ENCODE results near the gene CUX1. TPM values are rescaled to one million over a fixed set of nuclear protein-coding genes. Genes with fewer than 3 reads are reported as not detected.
"Not testable (repeated sequence)": the region's sequence is repeated elsewhere in the genome, so short reads cannot be mapped to it uniquely, and the experiment has no call there.

CUX1 gene
- total RNA-seq, 2 experiments from 2014 or later, result 35.6 to 38.0 TPM

- DNase-seq, result no peak
- Mint-ChIP-seq H3K9me3 (no peaks in the 10 kb centered on the region), H3K27me3 (peaks cover 11% of the 10 kb centered on the region), H3K4me1 (ENCODE audit: low read depth) (no peaks in the 10 kb centered on the region), H3K4me3 (no peak overlapping the region), H3K27ac (no peak overlapping the region), H3K36me3 (ENCODE audit: low read depth) (no peaks in the 10 kb centered on the region)
- no peak overlapping the region for H3K4me3 ChIP-seq (ENCODE audit: low read length)
- H3K9me3 ChIP-seq (ENCODE audit: control insufficient read depth in 1 of 2, insufficient read depth in 1 of 2, low read length in 2 of 2), result no peaks in the 10 kb centered on the region
- H3K27me3 ChIP-seq (ENCODE audit: control insufficient read depth in 1 of 2, insufficient read depth in 2 of 2, low read length in 2 of 2), result no peaks in the 10 kb centered on the region
- no peaks in the 10 kb centered on the region for H3K36me3 ChIP-seq (ENCODE audit: insufficient read depth, low read length)
- H3K4me1 ChIP-seq (ENCODE audit: insufficient read depth, low read length), result peaks cover 12% of the 10 kb centered on the region
- no peak for TF ChIP-seq CTCF (IDR thresholded peaks at IDR 0.05)
- ATAC-seq (ENCODE audit: poor library complexity), result no peak
- H3K27ac ChIP-seq (ENCODE audit: low read depth in 1 of 2, low read length in 2 of 2), result no peak overlapping the region
- ChIA-PET CTCF (no interaction called here), POLR2A (no interaction called here)
- intact Hi-C loops (cut with DNase I, micrococcal nuclease), result no loop called here
Observed at GRCh38 chr7:102300643-102301221, 483.3 kb downstream of the CUX1 start.

DNA sequence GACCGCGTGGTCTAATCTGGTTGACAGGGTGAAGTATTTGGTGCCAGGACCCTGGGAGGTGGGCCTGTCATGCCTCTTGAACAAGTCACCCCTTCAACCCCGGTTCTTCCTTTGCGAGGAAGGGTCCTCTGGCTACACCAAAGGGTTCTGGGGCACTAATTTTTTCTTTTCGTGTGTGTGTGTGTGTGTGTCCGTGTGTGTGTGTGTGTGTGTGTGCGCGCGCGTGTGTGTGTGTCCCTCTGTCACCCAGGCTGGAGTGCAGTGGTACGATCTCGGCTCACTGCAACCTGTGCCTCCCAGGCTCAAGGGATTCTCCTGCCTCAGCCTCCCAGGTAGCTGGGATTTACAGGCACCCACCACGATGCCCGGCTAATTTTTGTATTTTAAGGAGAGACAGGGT is 483.9 kb downstream of the CUX1 start:
- H3K4me3 Mint-ChIP-seq; intact Hi-C loops (cut with DNase I, micrococcal nuclease); CTCF ChIA-PET; H3K27ac ChIP-seq (ENCODE audit: low read depth in 1 of 2, low read length in 2 of 2); H3K27me3 ChIP-seq (ENCODE audit: control insufficient read depth in 1 of 2, insufficient read depth in 2 of 2, low read length in 2 of 2); POLR2A ChIA-PET; H3K9me3 ChIP-seq (ENCODE audit: control insufficient read depth in 1 of 2, insufficient read depth in 1 of 2, low read length in 2 of 2); ATAC-seq (ENCODE audit: poor library complexity); H3K36me3 Mint-ChIP-seq (ENCODE audit: low read depth); H3K27ac Mint-ChIP-seq; H3K4me3 ChIP-seq (ENCODE audit: low read length); H3K9me3 Mint-ChIP-seq; DNase-seq; H3K36me3 ChIP-seq (ENCODE audit: insufficient read depth, low read length); H3K4me1 Mint-ChIP-seq (ENCODE audit: low read depth): not testable (repeated sequence)
- H3K4me1 ChIP-seq (ENCODE audit: insufficient read depth, low read length), result peaks cover 13% of the 10 kb centered on the region
- H3K27me3 Mint-ChIP-seq, result peaks cover 11% of the 10 kb centered on the region

DNA sequence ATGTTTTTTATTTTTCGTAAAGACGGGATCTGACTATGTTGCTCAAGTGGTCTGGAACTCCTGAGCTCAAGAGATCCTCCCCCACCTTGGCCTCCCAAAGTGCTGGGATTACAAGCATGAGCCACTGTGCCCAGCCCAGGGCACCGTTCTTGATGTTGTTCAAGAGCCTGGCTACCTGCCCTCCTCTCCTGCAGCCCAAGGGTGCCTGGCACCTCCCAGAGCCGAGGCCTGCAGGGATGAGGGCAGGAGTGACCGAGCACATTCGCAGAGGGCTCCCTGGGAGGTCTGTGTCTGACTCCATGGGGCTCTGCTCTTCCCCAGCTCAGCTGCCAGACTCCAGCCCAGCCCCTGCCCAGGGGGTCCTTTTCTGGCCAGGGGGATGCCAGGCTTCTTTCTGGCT is 484.6 kb downstream of the CUX1 start:
- Mint-ChIP-seq H3K9me3 (no peaks in the 10 kb centered on the region), H3K27me3 (peaks cover 11% of the 10 kb centered on the region), H3K4me1 (ENCODE audit: low read depth) (no peaks in the 10 kb centered on the region), H3K27ac (no peak overlapping the region), H3K4me3 (no peak overlapping the region), H3K36me3 (ENCODE audit: low read depth) (no peaks in the 10 kb centered on the region)
- ATAC-seq (ENCODE audit: poor library complexity) (no peak), DNase-seq (no peak)
- intact Hi-C loops (cut with DNase I, micrococcal nuclease), result no loop called here
- Histone ChIP-seq H3K4me1 (ENCODE audit: insufficient read depth, low read length) (peaks cover 20% of the 10 kb centered on the region), H3K27me3 (ENCODE audit: control insufficient read depth in 1 of 2, insufficient read depth in 2 of 2, low read length in 2 of 2) (no peaks in the 10 kb centered on the region), H3K27ac (ENCODE audit: low read depth in 1 of 2, low read length in 2 of 2) (no peak overlapping the region), H3K36me3 (ENCODE audit: insufficient read depth, low read length) (no peaks in the 10 kb centered on the region), H3K9me3 (ENCODE audit: control insufficient read depth in 1 of 2, insufficient read depth in 1 of 2, low read length in 2 of 2) (no peaks in the 10 kb centered on the region), H3K4me3 (ENCODE audit: low read length) (no peak overlapping the region)
- ChIA-PET POLR2A (no interaction called here), CTCF (no interaction called here)
- no peak for TF ChIP-seq CTCF (IDR thresholded peaks at IDR 0.05)

- Histone ChIP-seq H3K9me3 (ENCODE audit: control insufficient read depth in 1 of 2, insufficient read depth in 1 of 2, low read length in 2 of 2) (no peaks in the 10 kb centered on the region), H3K4me3 (ENCODE audit: low read length) (no peak overlapping the region), H3K27ac (ENCODE audit: low read depth in 1 of 2, low read length in 2 of 2) (no peak overlapping the region), H3K36me3 (ENCODE audit: insufficient read depth, low read length) (no peaks in the 10 kb centered on the region), H3K27me3 (ENCODE audit: control insufficient read depth in 1 of 2, insufficient read depth in 2 of 2, low read length in 2 of 2) (no peaks in the 10 kb centered on the region), H3K4me1 (ENCODE audit: insufficient read depth, low read length) (peaks cover 27% of the 10 kb centered on the region)
- H3K27me3 Mint-ChIP-seq, result no peaks in the 10 kb centered on the region
- ChIA-PET CTCF (no interaction called here), POLR2A (no interaction called here)
- intact Hi-C loops (cut with DNase I, micrococcal nuclease), result no loop called here
- DNase-seq, result no peak
- H3K9me3 Mint-ChIP-seq, result no peaks in the 10 kb centered on the region
- no peak for TF ChIP-seq CTCF (IDR thresholded peaks at IDR 0.05)
- H3K27ac Mint-ChIP-seq, result no peak overlapping the region
- no peak for ATAC-seq (ENCODE audit: poor library complexity)
- no peak overlapping the region for H3K4me3 Mint-ChIP-seq
- no peaks in the 10 kb centered on the region for H3K36me3 Mint-ChIP-seq (ENCODE audit: low read depth)
- H3K4me1 Mint-ChIP-seq (ENCODE audit: low read depth), result no peaks in the 10 kb centered on the region
Observed at GRCh38 chr7:102303669-102304422, 486.4 kb downstream of the CUX1 start.
